DMS153 treated with DMSO at 0.1 percent for 48 hours (cell line): ENCODE results near the gene KRTAP5-3.
"Not testable (repeated sequence)": the region's sequence is repeated elsewhere in the genome, so short reads cannot be mapped to it uniquely, and the experiment has no call there.

ENCODE experiments used
- DNase-seq: peaks from one replicate; lab custom pipeline; 2025; ENCODE audit not compliant: unreplicated experiment; lab: John Stamatoyannopoulos, UW

KRTAP5-3 gene

GRCh38 chr11:1584661-1585370 lies 23.4 kb downstream of the KRTAP5-3 start, which contains the start of gene KRTAP5-1:
KRTAP5-1 (minus strand) TSS chr11:1585283; CDS start chr11:1585249, 34 bp downstream.
- not testable (repeated sequence) for DNase-seq

DNA sequence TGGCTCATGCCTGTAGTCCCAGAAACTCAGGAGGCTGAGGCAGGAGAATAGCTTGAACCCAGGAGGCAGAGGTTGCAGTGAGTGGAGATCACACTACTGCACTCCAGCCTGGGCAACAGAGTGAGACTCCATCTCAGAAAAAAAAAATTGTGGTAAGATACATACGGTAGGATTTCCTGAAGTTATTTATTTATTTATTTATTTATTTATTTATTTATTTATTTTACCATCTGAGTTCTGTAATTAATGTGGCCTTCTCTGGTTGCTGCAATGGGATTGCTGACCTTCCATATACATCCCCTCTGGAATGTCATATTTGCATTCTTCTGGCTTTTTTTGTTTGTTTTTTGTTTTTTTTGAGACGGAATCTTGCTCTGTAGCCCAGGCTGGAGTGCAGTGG lies 25.4 kb downstream of the KRTAP5-3 start:
- DNase-seq, result not testable (repeated sequence)

DNA sequence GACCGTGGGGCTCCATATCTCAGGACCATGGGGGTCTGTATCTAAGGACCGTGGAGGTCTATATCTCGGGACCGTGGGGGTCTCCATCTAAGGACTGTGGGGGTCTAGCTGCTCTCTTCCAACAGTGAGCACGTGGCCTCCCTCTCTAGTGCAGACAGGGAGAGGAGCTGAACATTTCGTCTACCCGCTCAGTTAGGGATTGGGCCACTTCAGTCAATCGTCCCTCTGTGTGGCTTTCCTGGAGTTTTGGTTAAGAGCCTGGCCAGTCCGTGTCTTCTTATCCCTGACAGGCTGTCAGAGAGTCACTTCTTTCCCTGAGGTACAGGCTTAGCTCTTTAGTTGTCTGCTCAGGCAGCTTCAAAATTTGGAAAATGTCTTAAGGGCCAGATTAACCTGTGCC lies 26.3 kb downstream of the KRTAP5-3 start:
- DNase-seq, result no peak

- no peak for DNase-seq
These were observed 31.4 kb downstream of the KRTAP5-3 start for GRCh38 chr11:1576825-1577224.

GRCh38 chr11:1575756-1576155 lies 32.5 kb downstream of the KRTAP5-3 start:
- not testable (repeated sequence) for DNase-seq

- no peak for DNase-seq
These were observed 33.4 kb downstream of the KRTAP5-3 start for GRCh38 chr11:1574933-1575242.

DNA sequence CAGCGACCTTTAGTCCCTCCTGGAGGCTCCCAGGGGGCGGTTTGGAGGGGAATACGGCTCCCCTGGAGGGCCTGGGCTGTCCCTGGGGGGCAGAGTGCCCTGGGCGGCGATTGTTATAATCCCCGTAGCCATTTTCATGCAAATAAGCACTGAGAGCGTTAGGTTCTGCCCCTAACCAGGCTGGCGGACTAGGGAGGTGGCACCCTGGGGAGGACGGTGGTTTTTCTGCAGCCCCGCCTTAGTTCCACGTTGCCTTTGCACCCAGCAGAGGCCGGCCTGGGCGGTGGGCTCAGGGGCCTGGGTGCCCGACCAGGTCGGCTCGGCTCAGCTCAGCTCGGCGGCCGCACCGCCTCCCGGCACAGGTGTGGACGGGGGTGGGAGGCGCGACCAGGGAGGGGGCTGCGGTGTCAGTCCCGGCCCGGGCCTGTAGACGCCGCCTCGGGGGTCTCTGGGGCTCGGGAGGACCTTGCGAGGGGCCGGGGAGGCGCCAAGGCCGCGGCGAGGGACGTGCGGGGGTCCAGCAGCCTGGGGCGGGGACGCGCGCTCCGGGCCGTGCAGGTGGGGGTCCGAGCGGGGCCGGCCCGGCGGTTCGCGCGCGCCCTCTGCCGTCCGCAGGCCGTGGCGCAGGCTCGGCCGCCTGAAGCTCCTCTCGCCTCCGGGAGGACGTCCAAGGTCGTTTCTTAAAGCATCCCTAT lies 33.9 kb downstream of the KRTAP5-3 start:
- peak; percentile 64 for DNase-seq

DNA sequence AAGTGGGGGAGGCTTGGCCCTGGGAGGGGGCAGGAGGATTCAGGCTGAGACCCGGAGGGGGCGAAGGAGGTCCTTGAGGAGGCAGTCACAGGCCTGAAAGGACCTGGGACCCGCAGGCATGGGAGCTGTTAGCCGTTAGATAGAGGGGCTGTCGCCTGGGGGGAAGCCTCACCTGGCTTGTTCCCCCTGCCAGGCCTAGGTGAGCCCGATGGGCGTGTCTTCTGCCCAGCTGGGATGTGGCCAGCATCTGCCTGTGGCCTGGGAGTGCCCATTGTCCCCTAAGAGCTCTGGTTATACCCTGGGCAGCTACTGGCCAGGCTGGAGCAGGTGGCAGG lies 34.4 kb downstream of the KRTAP5-3 start:
- DNase-seq, result no peak

GRCh38 chr11:1573077-1573902 lies 35.0 kb downstream of the KRTAP5-3 start:
- peak; percentile 60 for DNase-seq

GRCh38 chr11:1572197-1573076 lies 35.8 kb downstream of the KRTAP5-3 start, which contains the start of gene DUSP8:
DUSP8 (minus strand) TSS chr11:1572271; CDS start chr11:1565826, 6,445 bp downstream.
- peak; percentile 53 for DNase-seq

DNA sequence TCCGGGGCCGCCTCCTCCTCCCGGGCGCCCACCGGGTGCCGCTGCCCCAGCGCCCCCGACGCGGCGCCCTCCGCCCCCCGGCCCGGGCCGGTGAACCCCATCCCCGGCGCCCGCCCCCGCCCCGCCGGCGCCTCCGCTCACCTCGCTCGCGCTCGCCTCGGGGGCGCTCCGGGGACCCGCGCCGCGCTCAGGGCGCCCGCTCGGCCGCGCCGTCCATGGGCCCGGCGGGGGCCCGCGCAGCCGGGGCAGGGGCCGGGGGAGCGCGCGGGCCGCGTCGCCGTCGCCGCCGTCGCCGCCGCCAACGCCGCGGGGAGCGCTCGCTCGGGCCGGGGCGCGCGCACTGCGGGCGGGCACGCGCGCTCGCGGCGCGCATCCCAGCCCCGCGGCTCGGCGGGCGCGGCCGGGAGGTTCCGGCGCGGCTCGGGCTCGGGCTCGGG lies 36.5 kb downstream of the KRTAP5-3 start:
- no peak for DNase-seq

DNA sequence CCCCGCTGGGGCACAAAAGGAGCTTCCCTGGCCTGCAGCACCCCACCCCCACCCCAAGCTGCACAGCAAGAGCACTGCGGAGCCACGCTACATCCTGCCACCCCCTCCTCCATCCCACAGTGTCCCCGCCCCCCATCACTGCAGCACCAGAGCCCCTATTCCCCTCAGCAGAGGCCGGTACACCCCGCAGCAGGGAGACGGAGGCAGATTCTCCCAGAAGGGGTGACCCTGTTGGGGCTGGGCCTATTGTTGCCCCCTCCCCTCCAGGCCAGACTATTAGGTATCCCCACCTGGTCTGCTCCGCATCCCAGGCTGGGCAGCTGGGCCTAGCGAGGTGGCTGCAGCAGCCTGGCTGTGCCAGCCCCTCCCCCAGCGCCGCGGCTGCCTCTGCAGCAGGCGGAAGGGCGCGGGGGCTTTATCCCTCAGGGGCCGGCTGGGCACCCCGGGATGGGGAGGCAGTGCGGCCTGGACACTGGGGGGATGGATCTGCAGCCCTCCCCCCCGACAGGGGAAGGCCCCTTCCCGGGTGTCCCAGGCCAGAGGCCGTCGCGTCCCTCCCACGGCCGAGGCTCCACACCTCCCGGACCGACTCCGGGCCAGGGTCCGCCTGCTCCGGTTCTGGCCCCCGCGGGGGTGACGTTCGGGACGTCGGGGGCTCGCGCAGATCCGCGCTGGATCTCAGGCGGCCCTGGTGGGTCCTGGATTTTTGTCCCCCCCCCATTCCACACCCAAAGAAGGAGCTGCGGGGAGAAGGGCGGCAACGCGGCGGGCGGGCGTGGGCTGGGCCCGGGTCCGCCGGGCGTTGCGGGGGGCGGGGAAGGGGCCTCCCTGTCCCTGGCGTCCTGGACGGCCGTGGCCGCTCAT lies 37.1 kb downstream of the KRTAP5-3 start:
- no peak for DNase-seq

GRCh38 chr11:1570531-1570895 lies 37.8 kb downstream of the KRTAP5-3 start:
- no peak for DNase-seq

DNA sequence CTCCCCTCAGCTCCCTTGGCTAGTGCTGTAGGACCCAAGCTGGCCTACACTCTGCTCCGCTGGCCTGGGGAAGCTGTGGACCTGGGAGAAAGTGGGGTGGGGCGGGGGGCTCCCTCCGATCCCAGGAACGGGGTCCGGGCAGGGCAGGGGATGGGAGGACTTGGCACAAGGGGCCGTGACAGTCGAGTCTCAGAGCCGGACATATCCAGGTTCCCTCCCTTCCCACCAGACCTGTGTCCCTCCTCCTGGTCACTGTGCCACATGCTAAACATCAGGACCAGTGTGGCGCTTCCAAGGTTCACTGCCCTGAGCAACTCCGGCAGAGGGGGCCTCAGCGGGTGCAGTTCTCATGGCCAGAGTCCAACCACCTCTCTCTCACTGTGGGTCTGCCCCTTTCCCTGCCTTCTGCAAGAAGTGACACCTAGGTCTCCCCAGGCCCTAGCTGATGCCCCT lies 38.2 kb downstream of the KRTAP5-3 start:
- DNase-seq, result no peak

- DNase-seq, result no peak
These were observed 38.9 kb downstream of the KRTAP5-3 start for GRCh38 chr11:1569251-1569780.

GRCh38 chr11:1568441-1568911 lies 39.8 kb downstream of the KRTAP5-3 start:
- DNase-seq, result no peak

GRCh38 chr11:1567721-1568100 lies 40.6 kb downstream of the KRTAP5-3 start:
- DNase-seq, result no peak

DNA sequence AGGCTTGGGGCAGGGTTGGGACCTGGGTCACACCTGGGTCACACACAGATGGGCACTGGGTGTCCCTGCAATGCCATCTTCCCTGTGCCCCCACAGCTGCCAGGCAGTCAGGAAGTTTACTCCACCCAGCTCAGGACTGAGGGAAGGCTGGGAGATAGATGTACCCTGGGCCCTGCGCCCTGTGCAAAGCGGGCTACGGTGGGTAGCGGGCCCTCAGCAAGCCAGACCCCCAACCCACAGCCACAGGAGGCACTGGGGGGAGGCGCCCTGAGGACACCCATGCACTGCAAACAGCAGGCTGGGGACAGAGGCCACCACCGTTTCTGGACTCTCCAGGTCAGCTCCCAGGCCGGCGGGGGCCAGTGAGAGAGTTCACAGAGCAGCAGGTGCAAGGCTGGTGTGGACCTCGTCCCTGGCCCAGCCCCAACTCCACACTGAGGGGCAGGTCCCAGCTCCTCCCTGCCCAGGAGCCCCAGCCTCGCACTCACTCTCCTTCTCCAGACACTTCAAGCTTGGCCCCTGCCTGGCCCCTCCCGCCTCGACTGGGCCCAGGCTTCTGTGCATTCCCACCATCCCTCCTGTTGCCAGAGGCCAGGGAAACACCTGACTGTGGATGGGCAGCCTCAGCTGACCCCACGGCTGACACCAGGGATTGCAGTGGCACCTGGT lies 41.1 kb downstream of the KRTAP5-3 start:
- DNase-seq, result no peak
